ENCODE data around the gene BCL2. TPM values are rescaled to one million over a fixed set of nuclear protein-coding genes. Genes with fewer than 3 reads are reported as not detected.

Gene BCL2
- total and polyA plus RNA-seq, 9 of the 15 experiments (the other 6 are each of a cell fraction or from before 2014, with no cell fraction given) = 0.10 to 1.1 (median 0.65) TPM

DNA sequence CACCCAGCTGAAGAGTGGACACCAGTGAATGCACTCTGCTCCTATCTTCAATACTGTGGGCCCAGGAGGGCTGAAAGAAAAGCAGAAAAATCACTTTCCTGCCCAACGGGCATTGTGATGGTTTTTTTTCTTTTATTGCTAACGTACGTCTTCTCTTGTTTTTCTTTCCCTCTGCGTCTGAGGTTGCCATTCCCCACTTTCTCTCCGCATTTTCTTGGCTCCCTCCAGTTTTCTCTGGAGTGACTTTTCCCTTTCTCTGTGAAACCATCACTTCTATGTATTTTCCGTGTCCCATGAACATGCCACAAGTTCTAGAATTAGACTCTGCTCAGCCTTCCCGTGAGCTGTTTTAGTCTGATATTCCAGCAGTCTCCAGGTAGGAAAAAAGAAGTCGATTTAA lies 169.2 kb downstream of the BCL2 start (continued):
- TF ChIP-seq PATZ1 (CRISPR knock-in tag; IDR thresholded peaks at IDR 0.05; ENCODE audit: borderline replicate concordance) (no peak), ZNF347 (CRISPR knock-in tag; IDR thresholded peaks at IDR 0.05; ENCODE audit: low read depth) (no peak), CHCHD3 (CRISPR knock-in tag; IDR thresholded peaks at IDR 0.05) (no peak), OTX1 (CRISPR knock-in tag; IDR thresholded peaks at IDR 0.05) (no peak), KLF13 (tag; IDR thresholded peaks at IDR 0.05; ENCODE audit: borderline replicate concordance, low read depth) (no peak), IRF2 (CRISPR knock-in tag; IDR thresholded peaks at IDR 0.05) (no peak)
- TF ChIP-seq, protein P1, sequence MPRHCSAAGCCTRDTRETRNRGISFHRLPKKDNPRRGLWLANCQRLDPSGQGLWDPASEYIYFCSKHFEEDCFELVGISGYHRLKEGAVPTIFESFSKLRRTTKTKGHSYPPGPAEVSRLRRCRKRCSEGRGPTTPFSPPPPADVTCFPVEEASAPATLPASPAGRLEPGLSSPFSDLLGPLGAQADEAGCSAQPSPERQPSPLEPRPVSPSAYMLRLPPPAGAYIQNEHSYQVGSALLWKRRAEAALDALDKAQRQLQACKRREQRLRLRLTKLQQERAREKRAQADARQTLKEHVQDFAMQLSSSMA (CRISPR knock-in tag; IDR thresholded peaks at IDR 0.05) = no peak
- TF ChIP-seq, protein P2, sequence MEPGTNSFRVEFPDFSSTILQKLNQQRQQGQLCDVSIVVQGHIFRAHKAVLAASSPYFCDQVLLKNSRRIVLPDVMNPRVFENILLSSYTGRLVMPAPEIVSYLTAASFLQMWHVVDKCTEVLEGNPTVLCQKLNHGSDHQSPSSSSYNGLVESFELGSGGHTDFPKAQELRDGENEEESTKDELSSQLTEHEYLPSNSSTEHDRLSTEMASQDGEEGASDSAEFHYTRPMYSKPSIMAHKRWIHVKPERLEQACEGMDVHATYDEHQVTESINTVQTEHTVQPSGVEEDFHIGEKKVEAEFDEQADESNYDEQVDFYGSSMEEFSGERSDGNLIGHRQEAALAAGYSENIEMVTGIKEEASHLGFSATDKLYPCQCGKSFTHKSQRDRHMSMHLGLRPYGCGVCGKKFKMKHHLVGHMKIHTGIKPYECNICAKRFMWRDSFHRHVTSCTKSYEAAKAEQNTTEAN (CRISPR knock-in tag; IDR thresholded peaks at IDR 0.05) = no peak

All from K562 (cell line).